PFSK-1 (cell line): ENCODE results near the gene RAB30.

Experiments used
- SIN3A ChIP-seq: IDR thresholded peaks from 2 replicates; pipeline ENCODE4 v1.6.1; 2012; ENCODE audit warnings: mild to moderate bottlenecking, low read length, moderate library complexity, borderline replicate concordance; ENCODE audit not compliant: insufficient read depth
- TAF1 ChIP-seq: IDR thresholded peaks from 2 replicates; pipeline ENCODE4 v1.6.1; 2012; ENCODE audit warnings: low read length, control low read depth, borderline replicate concordance; ENCODE audit not compliant: insufficient read depth

GRCh38 chr11:82978422-82979099, 93.1 kb downstream of the RAB30 start:
- TF ChIP-seq SIN3A (no peak), TAF1 (no peak)
